Measurements from ENCODE around the gene KLHL25. TPM values are rescaled to one million over a fixed set of nuclear protein-coding genes. Genes with fewer than 3 reads are reported as not detected.
A peak's percentile ranks its signal among the peaks of the same experiment; 100 is the strongest.
"Not testable (repeated sequence)": the region's sequence is repeated elsewhere in the genome, so short reads cannot be mapped to it uniquely, and the experiment has no call there.

KLHL25 gene
- total RNA-seq, 1 experiment from 2014 or later, result 1.5 TPM

- Histone ChIP-seq H4K20me1 (ENCODE audit: insufficient read depth, low read depth, low read length) (peaks cover 22% of the 10 kb centered on the region; the same call in 1 of the 2 replicates), H3K4me1 (ENCODE audit: low read length) (peaks cover 14% of the 10 kb centered on the region)
- not testable (repeated sequence) for H3K27ac ChIP-seq (ENCODE audit: low read length); H3K9me2 ChIP-seq (replicated peaks; ENCODE audit: insufficient read depth, low read length); H3K9me3 ChIP-seq (ENCODE audit: low read length); H3K9ac ChIP-seq (ENCODE audit: low read length); H3K36me3 ChIP-seq (ENCODE audit: insufficient read depth, low read length); H3K27me3 ChIP-seq (ENCODE audit: low read length); H3K4me3 ChIP-seq (ENCODE audit: low read length); DNase-seq; H3K4me2 ChIP-seq (ENCODE audit: low read depth, low read length, poor library complexity, severe bottlenecking); H2AFZ ChIP-seq (ENCODE audit: low read length); H3K79me2 ChIP-seq (ENCODE audit: low read length)
Measured at GRCh38 chr15:85796371-85796770, 1.6 kb upstream of the KLHL25 start.

- H3K9ac ChIP-seq (ENCODE audit: low read length), result peak overlapping the region; percentile 52
- H3K4me2 ChIP-seq (ENCODE audit: low read depth, low read length, poor library complexity, severe bottlenecking), result peak overlapping the region; percentile 70
- H3K9me3 ChIP-seq (ENCODE audit: low read length), result no peaks in the 10 kb centered on the region
- DNase-seq, result no peak
- no peak overlapping the region for H3K27ac ChIP-seq (ENCODE audit: low read length)
- no peaks in the 10 kb centered on the region for H3K36me3 ChIP-seq (ENCODE audit: insufficient read depth, low read length)
- H2AFZ ChIP-seq (ENCODE audit: low read length), result peak overlapping the region; percentile 87
- no peaks in the 10 kb centered on the region for H3K9me2 ChIP-seq (replicated peaks; ENCODE audit: insufficient read depth, low read length)
- H4K20me1 ChIP-seq (ENCODE audit: insufficient read depth, low read depth, low read length), result peaks cover 23% of the 10 kb centered on the region; the same call in 1 of the 2 replicates
- peak overlapping the region; percentile 60 for H3K4me3 ChIP-seq (ENCODE audit: low read length)
- no peaks in the 10 kb centered on the region for H3K27me3 ChIP-seq (ENCODE audit: low read length)
- H3K4me1 ChIP-seq (ENCODE audit: low read length), result peaks cover 14% of the 10 kb centered on the region
- no peaks in the 10 kb centered on the region for H3K79me2 ChIP-seq (ENCODE audit: low read length)
Measured at GRCh38 chr15:85795337-85796305, 896 bp upstream of the KLHL25 start.

- peak overlapping the region; percentile 74 for H3K4me3 ChIP-seq (ENCODE audit: low read length)
- H3K4me2 ChIP-seq (ENCODE audit: low read depth, low read length, poor library complexity, severe bottlenecking), result peak overlapping the region; percentile 76
- peaks cover 14% of the 10 kb centered on the region for H3K4me1 ChIP-seq (ENCODE audit: low read length)
- H3K36me3 ChIP-seq (ENCODE audit: insufficient read depth, low read length), result no peaks in the 10 kb centered on the region
- H3K9me2 ChIP-seq (replicated peaks; ENCODE audit: insufficient read depth, low read length), result no peaks in the 10 kb centered on the region
- H3K27me3 ChIP-seq (ENCODE audit: low read length), result no peaks in the 10 kb centered on the region
- H4K20me1 ChIP-seq (ENCODE audit: insufficient read depth, low read depth, low read length), result peaks cover 30% of the 10 kb centered on the region; the same call in 1 of the 2 replicates
- no peaks in the 10 kb centered on the region for H3K79me2 ChIP-seq (ENCODE audit: low read length)
- no peaks in the 10 kb centered on the region for H3K9me3 ChIP-seq (ENCODE audit: low read length)
- H3K9ac ChIP-seq (ENCODE audit: low read length), result peak overlapping the region; percentile 86
- peak overlapping the region; percentile 97; the same call in 1 of the 2 replicates for H2AFZ ChIP-seq (ENCODE audit: low read length)
- peak; percentile 73 for DNase-seq
- H3K27ac ChIP-seq (ENCODE audit: low read length), result no peak overlapping the region
Measured at GRCh38 chr15:85793641-85794597, 806 bp downstream of the KLHL25 start.

- Histone ChIP-seq H3K79me2 (ENCODE audit: low read length) (no peaks in the 10 kb centered on the region), H4K20me1 (ENCODE audit: insufficient read depth, low read depth, low read length) (peaks cover 39% of the 10 kb centered on the region; the same call in 1 of the 2 replicates), H2AFZ (ENCODE audit: low read length) (no peak overlapping the region), H3K27ac (ENCODE audit: low read length) (no peak overlapping the region), H3K4me2 (ENCODE audit: low read depth, low read length, poor library complexity, severe bottlenecking) (peak overlapping the region; percentile 76), H3K9me2 (replicated peaks; ENCODE audit: insufficient read depth, low read length) (no peaks in the 10 kb centered on the region), H3K27me3 (ENCODE audit: low read length) (no peaks in the 10 kb centered on the region), H3K4me3 (ENCODE audit: low read length) (peak overlapping the region; percentile 74; the same call in 1 of the 2 replicates), H3K9me3 (ENCODE audit: low read length) (no peaks in the 10 kb centered on the region), H3K4me1 (ENCODE audit: low read length) (peaks cover 14% of the 10 kb centered on the region), H3K36me3 (ENCODE audit: insufficient read depth, low read length) (no peaks in the 10 kb centered on the region), H3K9ac (ENCODE audit: low read length) (peak overlapping the region; percentile 86)
- DNase-seq, result no peak
Measured at GRCh38 chr15:85792912-85793590, 1.7 kb downstream of the KLHL25 start.

GRCh38 chr15:85792102-85792731, 2.5 kb downstream of the KLHL25 start:
- Histone ChIP-seq H3K27ac (ENCODE audit: low read length) (no peak overlapping the region), H3K4me3 (ENCODE audit: low read length) (no peak overlapping the region), H3K9me2 (replicated peaks; ENCODE audit: insufficient read depth, low read length) (no peaks in the 10 kb centered on the region), H3K79me2 (ENCODE audit: low read length) (no peaks in the 10 kb centered on the region), H2AFZ (ENCODE audit: low read length) (no peak overlapping the region), H3K36me3 (ENCODE audit: insufficient read depth, low read length) (no peaks in the 10 kb centered on the region), H3K4me1 (ENCODE audit: low read length) (peaks cover 14% of the 10 kb centered on the region), H4K20me1 (ENCODE audit: insufficient read depth, low read depth, low read length) (peaks cover 39% of the 10 kb centered on the region; the same call in 1 of the 2 replicates), H3K4me2 (ENCODE audit: low read depth, low read length, poor library complexity, severe bottlenecking) (no peak overlapping the region), H3K27me3 (ENCODE audit: low read length) (no peaks in the 10 kb centered on the region), H3K9ac (ENCODE audit: low read length) (no peak overlapping the region), H3K9me3 (ENCODE audit: low read length) (no peaks in the 10 kb centered on the region)
- no peak for DNase-seq

- H3K79me2 ChIP-seq (ENCODE audit: low read length), result no peaks in the 10 kb centered on the region
- no peak overlapping the region for H3K9ac ChIP-seq (ENCODE audit: low read length)
- no peak overlapping the region for H3K4me3 ChIP-seq (ENCODE audit: low read length)
- H3K9me2 ChIP-seq (replicated peaks; ENCODE audit: insufficient read depth, low read length), result no peaks in the 10 kb centered on the region
- peaks cover 48% of the 10 kb centered on the region; the same call in 1 of the 2 replicates for H4K20me1 ChIP-seq (ENCODE audit: insufficient read depth, low read depth, low read length)
- H3K9me3 ChIP-seq (ENCODE audit: low read length), result no peaks in the 10 kb centered on the region
- peaks cover 12% of the 10 kb centered on the region for H3K4me1 ChIP-seq (ENCODE audit: low read length)
- no peak overlapping the region for H3K27ac ChIP-seq (ENCODE audit: low read length)
- no peak overlapping the region for H2AFZ ChIP-seq (ENCODE audit: low read length)
- H3K27me3 ChIP-seq (ENCODE audit: low read length), result no peaks in the 10 kb centered on the region
- no peak overlapping the region for H3K4me2 ChIP-seq (ENCODE audit: low read depth, low read length, poor library complexity, severe bottlenecking)
- no peak for DNase-seq
- H3K36me3 ChIP-seq (ENCODE audit: insufficient read depth, low read length), result no peaks in the 10 kb centered on the region
Measured at GRCh38 chr15:85789496-85789875, 5.2 kb downstream of the KLHL25 start.

- Histone ChIP-seq H3K9me3 (ENCODE audit: low read length) (no peaks in the 10 kb centered on the region), H3K9ac (ENCODE audit: low read length) (no peak overlapping the region), H3K36me3 (ENCODE audit: insufficient read depth, low read length) (no peaks in the 10 kb centered on the region), H3K4me3 (ENCODE audit: low read length) (no peak overlapping the region), H3K4me1 (ENCODE audit: low read length) (peaks cover 11% of the 10 kb centered on the region), H3K4me2 (ENCODE audit: low read depth, low read length, poor library complexity, severe bottlenecking) (no peak overlapping the region), H3K27me3 (ENCODE audit: low read length) (no peaks in the 10 kb centered on the region), H3K79me2 (ENCODE audit: low read length) (no peaks in the 10 kb centered on the region), H3K9me2 (replicated peaks; ENCODE audit: insufficient read depth, low read length) (no peaks in the 10 kb centered on the region), H4K20me1 (ENCODE audit: insufficient read depth, low read depth, low read length) (peaks cover 49% of the 10 kb centered on the region; the same call in 1 of the 2 replicates), H3K27ac (ENCODE audit: low read length) (no peak overlapping the region), H2AFZ (ENCODE audit: low read length) (no peak overlapping the region)
- no peak for DNase-seq
Measured at GRCh38 chr15:85788771-85789495, 5.8 kb downstream of the KLHL25 start.

Data from Karpas-422 (cell line).